DND-41 (cell line): ENCODE measurements around the gene ETFA.

Source experiments
- ATAC-seq: fragments of 200-7000 bp; cut with Tn5 transposase; 3 replicates; pipeline ENCODE4 v1.9.1; 2021; ENCODE audit warnings: low read depth; ENCODE audit not compliant: insufficient read depth
- DNase-seq: peaks from one replicate; pipeline ENCODE4 v3.0.0-alpha.2; 2020
- H2AFZ ChIP-seq: 2 replicates; pipeline ENCODE4 v1.6.0; 2012; ENCODE audit warnings: low read depth, low read length
- H3K27ac ChIP-seq: 2 replicates; pipeline ENCODE4 v1.5.1; 2012; ENCODE audit warnings: low read length, inconsistent platforms
- H3K27me3 ChIP-seq: fragments of 200-600 bp; sonication (generic); 2 replicates; pipeline ENCODE4 v1.6.0; 2012; ENCODE audit warnings: low read length, mild to moderate bottlenecking, inconsistent platforms; ENCODE audit not compliant: insufficient read depth, poor library complexity
- H3K36me3 ChIP-seq: 2 replicates; pipeline ENCODE4 v1.5.1; 2012; ENCODE audit warnings: low read length, inconsistent platforms; ENCODE audit not compliant: insufficient read depth
- H3K4me1 ChIP-seq: 2 replicates; pipeline ENCODE4 v1.5.1; 2012; ENCODE audit warnings: mild to moderate bottlenecking, low read length; ENCODE audit not compliant: insufficient read depth
- H3K4me2 ChIP-seq: 2 replicates; pipeline ENCODE4 v1.6.0; 2012; ENCODE audit warnings: mild to moderate bottlenecking, moderate library complexity, low read length, inconsistent platforms; ENCODE audit not compliant: insufficient read depth
- H3K4me3 ChIP-seq, 2 experiments: fragments of 200-600 bp in 1 of 2; shearing (Covaris generic) in 1 of 2; 2 replicates each; pipeline ENCODE4 v1.5.1; 2012 to 2016; ENCODE audit warnings: inconsistent platforms in 2 of 2, low read length in 2 of 2, mild to moderate bottlenecking in 2 of 2, low read depth in 1 of 2, moderate library complexity in 1 of 2
- H3K79me2 ChIP-seq: 2 replicates; pipeline ENCODE4 v1.6.0; 2012; ENCODE audit warnings: low read length, inconsistent platforms; ENCODE audit not compliant: insufficient read depth
- H3K9ac ChIP-seq: 2 replicates; pipeline ENCODE4 v1.6.0; 2012; ENCODE audit warnings: low read depth, mild to moderate bottlenecking, inconsistent platforms, low read length, moderate library complexity
- H3K9me3 ChIP-seq: 2 replicates; pipeline ENCODE4 v1.5.1; 2012; ENCODE audit warnings: low read length, moderate library complexity, mild to moderate bottlenecking, inconsistent platforms; ENCODE audit not compliant: insufficient read depth, severe bottlenecking
- H4K20me1 ChIP-seq: 2 replicates; pipeline ENCODE4 v1.6.0; 2012; ENCODE audit warnings: low read length; ENCODE audit not compliant: insufficient read depth
- CTCF ChIP-seq: IDR thresholded peaks from 2 replicates; pipeline ENCODE4 v1.5.1; 2012; ENCODE audit warnings: borderline replicate concordance, low read length, moderate library complexity, mild to moderate bottlenecking; ENCODE audit not compliant: poor library complexity, severe bottlenecking; ENCODE audit errors: extremely low read depth
- EZH2 ChIP-seq: IDR thresholded peaks from 3 replicates; pipeline ENCODE4 v1.6.1; 2012; ENCODE audit warnings: borderline replicate concordance, low read depth, mild to moderate bottlenecking, moderate library complexity, low read length, inconsistent platforms; ENCODE audit not compliant: severe bottlenecking

The ETFA gene

GRCh38 chr15:76229266-76229665, 82.0 kb downstream of the ETFA start:
- Histone ChIP-seq H3K4me3 (no peak overlapping the region), H3K27ac (no peak overlapping the region), H3K27me3 (no peaks in the 10 kb centered on the region), H3K4me1 (no peaks in the 10 kb centered on the region), H2AFZ (no peak overlapping the region), H3K36me3 (peaks cover 15% of the 10 kb centered on the region), H3K9me3 (no peaks in the 10 kb centered on the region), H3K9ac (no peak overlapping the region), H4K20me1 (no peaks in the 10 kb centered on the region), H3K79me2 (no peaks in the 10 kb centered on the region), H3K4me2 (no peak overlapping the region)
- no peak for TF ChIP-seq EZH2
- ATAC-seq (no peak), DNase-seq (no peak)

- H3K27ac ChIP-seq = no peak overlapping the region
- H3K9me3 ChIP-seq = no peaks in the 10 kb centered on the region
- no peaks in the 10 kb centered on the region for H3K4me1 ChIP-seq
- H3K27me3 ChIP-seq = no peaks in the 10 kb centered on the region
- peaks cover 27% of the 10 kb centered on the region for H3K36me3 ChIP-seq
- H2AFZ ChIP-seq = no peak overlapping the region
- DNase-seq = no peak
- no peaks in the 10 kb centered on the region for H3K79me2 ChIP-seq
- H3K9ac ChIP-seq = no peak overlapping the region
- no peaks in the 10 kb centered on the region for H4K20me1 ChIP-seq
- no peak overlapping the region for H3K4me2 ChIP-seq
- ATAC-seq = no peak
- no peak overlapping the region for H3K4me3 ChIP-seq
- TF ChIP-seq CTCF (no peak), EZH2 (no peak)
Measured at GRCh38 chr15:76223521-76223920, 87.7 kb downstream of the ETFA start.

GRCh38 chr15:76222159-76222558, 89.1 kb downstream of the ETFA start:
- no peak for TF ChIP-seq EZH2
- TF ChIP-seq CTCF = no peak

GRCh38 chr15:76221085-76221767, 90.0 kb downstream of the ETFA start:
- no peak overlapping the region for H3K4me3 ChIP-seq
- H3K9ac ChIP-seq = no peak overlapping the region
- no peak for DNase-seq
- no peaks in the 10 kb centered on the region for H3K27me3 ChIP-seq
- no peak overlapping the region for H2AFZ ChIP-seq
- no peaks in the 10 kb centered on the region for H3K4me1 ChIP-seq
- no peak overlapping the region for H3K4me2 ChIP-seq
- H3K9me3 ChIP-seq = no peaks in the 10 kb centered on the region
- TF ChIP-seq CTCF (no peak), EZH2 (no peak)
- H4K20me1 ChIP-seq = 0 out of 2 replicates have a peak, but pooled peaks cover 3% of the 10 kb centered on the region
- no peaks in the 10 kb centered on the region for H3K79me2 ChIP-seq
- H3K27ac ChIP-seq = no peak overlapping the region
- H3K36me3 ChIP-seq = peaks cover 39% of the 10 kb centered on the region
- no peak for ATAC-seq

More at GRCh38 chr15:76222159-76222558, 89.1 kb downstream of the ETFA start:
- H3K4me1 ChIP-seq = no peaks in the 10 kb centered on the region
- no peak overlapping the region for H2AFZ ChIP-seq
- H3K79me2 ChIP-seq = no peaks in the 10 kb centered on the region
- H3K27me3 ChIP-seq = no peaks in the 10 kb centered on the region
- 0 out of 2 replicates have a peak, but pooled peaks cover 1% of the 10 kb centered on the region for H4K20me1 ChIP-seq
- no peak overlapping the region for H3K27ac ChIP-seq
- H3K36me3 ChIP-seq = peaks cover 32% of the 10 kb centered on the region
- ATAC-seq = no peak
- no peak for DNase-seq
- no peak overlapping the region for H3K4me2 ChIP-seq
- H3K9ac ChIP-seq = no peak overlapping the region
- no peak overlapping the region for H3K4me3 ChIP-seq
- no peaks in the 10 kb centered on the region for H3K9me3 ChIP-seq
